ENCODE measurements around the gene CTRB1.
"Not testable (repeated sequence)": the region's sequence is repeated elsewhere in the genome, so short reads cannot be mapped to it uniquely, and the experiment has no call there.

The CTRB1 gene

GRCh38 chr16:75208242-75208825 lies 10.5 kb upstream of the CTRB1 start:
- H3K4me3 ChIP-seq (ENCODE audit: low read depth, low read length): no peak overlapping the region
- DNase-seq (ENCODE audit: low read depth, low spot score): no peak
- no peak for TF ChIP-seq CTCF (IDR thresholded peaks at IDR 0.05; ENCODE audit: low read depth, low read length)
- in situ Hi-C loops (cut with HindIII; ENCODE audit: low sequenced_read_pairs): no loop called here

- TF ChIP-seq CTCF (IDR thresholded peaks at IDR 0.05; ENCODE audit: low read depth, low read length): no peak
- no peak overlapping the region for H3K4me3 ChIP-seq (ENCODE audit: low read depth, low read length)
- in situ Hi-C loops (cut with HindIII; ENCODE audit: low sequenced_read_pairs): no loop called here
- DNase-seq (ENCODE audit: low read depth, low spot score): no peak
Observed at GRCh38 chr16:75208861-75209505, 9.8 kb upstream of the CTRB1 start.

GRCh38 chr16:75209514-75209913 lies 9.3 kb upstream of the CTRB1 start:
- in situ Hi-C loops (cut with HindIII; ENCODE audit: low sequenced_read_pairs); DNase-seq (ENCODE audit: low read depth, low spot score); H3K4me3 ChIP-seq (ENCODE audit: low read depth, low read length): not testable (repeated sequence)

GRCh38 chr16:75209944-75210343 lies 8.8 kb upstream of the CTRB1 start:
- TF ChIP-seq CTCF (IDR thresholded peaks at IDR 0.05; ENCODE audit: low read depth, low read length): no peak
- no peak for DNase-seq (ENCODE audit: low read depth, low spot score)
- in situ Hi-C loops (cut with HindIII; ENCODE audit: low sequenced_read_pairs): no loop called here

GRCh38 chr16:75211286-75211685 lies 7.5 kb upstream of the CTRB1 start:
- in situ Hi-C loops (cut with HindIII; ENCODE audit: low sequenced_read_pairs); DNase-seq (ENCODE audit: low read depth, low spot score); H3K4me3 ChIP-seq (ENCODE audit: low read depth, low read length): not testable (repeated sequence)

More at GRCh38 chr16:75209944-75210343, 8.8 kb upstream of the CTRB1 start:
- H3K4me3 ChIP-seq (ENCODE audit: low read depth, low read length): no peak overlapping the region

- peak; percentile 35 for DNase-seq (ENCODE audit: low read depth, low spot score)
- H3K4me3 ChIP-seq (ENCODE audit: low read depth, low read length): no peak overlapping the region
- in situ Hi-C loops (cut with HindIII; ENCODE audit: low sequenced_read_pairs): no loop called here
- TF ChIP-seq CTCF (IDR thresholded peaks at IDR 0.05; ENCODE audit: low read depth, low read length): no peak
Observed at GRCh38 chr16:75216127-75216526, 2.7 kb upstream of the CTRB1 start.

GRCh38 chr16:75216576-75216975 lies 2.2 kb upstream of the CTRB1 start:
- DNase-seq (ENCODE audit: low read depth, low spot score): no peak
- H3K4me3 ChIP-seq (ENCODE audit: low read depth, low read length): no peak overlapping the region
- TF ChIP-seq CTCF (IDR thresholded peaks at IDR 0.05; ENCODE audit: low read depth, low read length): no peak
- in situ Hi-C loops (cut with HindIII; ENCODE audit: low sequenced_read_pairs): no loop called here

All from astrocyte of the spinal cord (primary cell).